ENCODE results near the gene OR10A3.

OR10A3 gene

DNA sequence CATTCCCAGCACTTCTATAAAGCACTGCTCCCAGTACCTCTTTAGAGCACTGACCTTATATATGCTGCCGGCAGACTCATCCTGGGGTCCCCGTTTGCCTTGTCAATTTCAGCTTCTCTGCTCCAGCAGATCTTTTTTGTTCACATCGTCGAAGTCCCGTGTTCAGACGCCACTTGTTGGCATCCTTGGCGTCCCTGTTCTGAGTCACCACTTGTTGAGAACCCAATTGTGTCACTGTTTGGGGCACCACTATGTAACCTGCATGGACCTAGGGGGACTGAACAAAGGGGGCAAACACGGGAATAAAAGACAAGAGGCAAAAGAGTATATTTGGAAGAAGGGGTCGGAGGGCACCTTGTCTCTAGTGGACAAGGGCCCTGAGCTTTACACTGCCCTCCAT is 36.0 kb downstream of the OR10A3 start:
- Histone ChIP-seq H3K4me3 (ENCODE audit: low read length) (no peak overlapping the region), H3K27me3 (replicated peaks; ENCODE audit: insufficient read depth, low read length) (no peaks in the 10 kb centered on the region), H2AFZ (ENCODE audit: low read length) (no peak overlapping the region), H3K9me2 (replicated peaks; ENCODE audit: insufficient read depth, low read length) (no peaks in the 10 kb centered on the region), H4K20me1 (ENCODE audit: insufficient read depth, low read length) (no peaks in the 10 kb centered on the region), H3K9me3 (replicated peaks; ENCODE audit: insufficient read depth, low read length) (no peaks in the 10 kb centered on the region), H3K9ac (ENCODE audit: low read length) (no peak overlapping the region), H3K36me3 (replicated peaks; ENCODE audit: insufficient read depth, low read length) (no peaks in the 10 kb centered on the region), H3K4me2 (ENCODE audit: low read depth, low read length) (no peak overlapping the region), H3F3A (ENCODE audit: insufficient read depth, low read length) (no peaks in the 10 kb centered on the region), H3K4me1 (ENCODE audit: low read length) (no peaks in the 10 kb centered on the region), H3K79me2 (ENCODE audit: low read length) (no peaks in the 10 kb centered on the region), H3K27ac (ENCODE audit: low read length) (no peak overlapping the region)
- DNase-seq = no peak
- TF ChIP-seq EZH2 (optimal IDR thresholded peaks at IDR 0.05; ENCODE audit: low read depth, low read length) = no peak
- TF ChIP-seq, protein P1, sequence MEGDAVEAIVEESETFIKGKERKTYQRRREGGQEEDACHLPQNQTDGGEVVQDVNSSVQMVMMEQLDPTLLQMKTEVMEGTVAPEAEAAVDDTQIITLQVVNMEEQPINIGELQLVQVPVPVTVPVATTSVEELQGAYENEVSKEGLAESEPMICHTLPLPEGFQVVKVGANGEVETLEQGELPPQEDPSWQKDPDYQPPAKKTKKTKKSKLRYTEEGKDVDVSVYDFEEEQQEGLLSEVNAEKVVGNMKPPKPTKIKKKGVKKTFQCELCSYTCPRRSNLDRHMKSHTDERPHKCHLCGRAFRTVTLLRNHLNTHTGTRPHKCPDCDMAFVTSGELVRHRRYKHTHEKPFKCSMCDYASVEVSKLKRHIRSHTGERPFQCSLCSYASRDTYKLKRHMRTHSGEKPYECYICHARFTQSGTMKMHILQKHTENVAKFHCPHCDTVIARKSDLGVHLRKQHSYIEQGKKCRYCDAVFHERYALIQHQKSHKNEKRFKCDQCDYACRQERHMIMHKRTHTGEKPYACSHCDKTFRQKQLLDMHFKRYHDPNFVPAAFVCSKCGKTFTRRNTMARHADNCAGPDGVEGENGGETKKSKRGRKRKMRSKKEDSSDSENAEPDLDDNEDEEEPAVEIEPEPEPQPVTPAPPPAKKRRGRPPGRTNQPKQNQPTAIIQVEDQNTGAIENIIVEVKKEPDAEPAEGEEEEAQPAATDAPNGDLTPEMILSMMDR (IDR thresholded peaks at IDR 0.05; ENCODE audit: low read length) = no peak
- no peak for TF ChIP-seq EZH2phosphoT487 (IDR thresholded peaks at IDR 0.05; ENCODE audit: low read length)

DNA sequence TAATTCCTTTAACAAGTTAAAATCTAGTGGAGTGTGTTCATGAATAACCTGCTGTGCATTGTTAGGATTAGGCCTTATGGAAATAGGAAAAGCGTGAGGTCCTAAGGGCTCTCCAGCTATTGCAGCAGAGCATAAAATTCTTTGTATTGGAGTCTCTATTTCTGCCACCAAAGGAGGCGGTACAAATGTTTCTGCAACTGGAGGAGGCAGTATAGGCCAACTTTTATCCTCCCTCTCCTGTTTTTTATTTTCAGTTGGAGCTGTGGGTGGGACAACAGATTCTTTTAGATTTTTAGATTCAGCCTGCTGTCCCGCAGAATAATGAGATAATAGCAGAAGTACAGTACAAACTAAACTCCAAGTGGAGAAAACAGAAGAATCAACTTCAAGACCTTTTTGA is 36.6 kb downstream of the OR10A3 start:
- H3K27ac ChIP-seq (ENCODE audit: low read length) = no peak overlapping the region
- H3K9ac ChIP-seq (ENCODE audit: low read length) = no peak overlapping the region
- H3F3A ChIP-seq (ENCODE audit: insufficient read depth, low read length) = no peaks in the 10 kb centered on the region
- H3K4me2 ChIP-seq (ENCODE audit: low read depth, low read length) = no peak overlapping the region
- H3K36me3 ChIP-seq (replicated peaks; ENCODE audit: insufficient read depth, low read length) = no peaks in the 10 kb centered on the region
- H4K20me1 ChIP-seq (ENCODE audit: insufficient read depth, low read length) = no peaks in the 10 kb centered on the region
- H3K9me2 ChIP-seq (replicated peaks; ENCODE audit: insufficient read depth, low read length) = no peaks in the 10 kb centered on the region
- no peak overlapping the region for H2AFZ ChIP-seq (ENCODE audit: low read length)
- no peak for DNase-seq
- H3K4me1 ChIP-seq (ENCODE audit: low read length) = no peaks in the 10 kb centered on the region
- TF ChIP-seq EZH2phosphoT487 (IDR thresholded peaks at IDR 0.05; ENCODE audit: low read length) (no peak), EZH2 (optimal IDR thresholded peaks at IDR 0.05; ENCODE audit: low read depth, low read length) (no peak)
- no peak overlapping the region for H3K4me3 ChIP-seq (ENCODE audit: low read length)
- H3K79me2 ChIP-seq (ENCODE audit: low read length) = no peaks in the 10 kb centered on the region
- no peaks in the 10 kb centered on the region for H3K27me3 ChIP-seq (replicated peaks; ENCODE audit: insufficient read depth, low read length)
- H3K9me3 ChIP-seq (replicated peaks; ENCODE audit: insufficient read depth, low read length) = no peaks in the 10 kb centered on the region

DNA sequence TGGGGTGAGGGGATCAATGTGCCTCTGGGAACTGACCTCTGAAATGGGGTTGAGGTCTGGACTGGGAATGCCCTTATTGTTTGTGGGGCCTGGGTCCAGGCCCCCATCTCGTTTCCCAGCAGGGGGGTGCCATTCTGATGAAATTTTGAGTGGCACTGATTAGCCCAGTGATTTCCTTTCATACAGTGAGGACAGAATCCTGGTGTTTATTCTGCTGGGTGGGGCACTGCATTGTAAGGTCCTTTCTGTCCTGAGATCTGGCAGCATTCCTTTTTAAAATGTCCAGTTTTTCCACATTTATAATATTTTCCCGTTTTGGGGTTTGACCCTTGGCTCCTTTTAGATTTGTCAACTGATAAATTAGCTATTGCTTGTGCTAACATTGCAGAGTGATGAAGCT is 37.6 kb downstream of the OR10A3 start:
- Histone ChIP-seq H3F3A (ENCODE audit: insufficient read depth, low read length) (no peaks in the 10 kb centered on the region), H3K9me3 (replicated peaks; ENCODE audit: insufficient read depth, low read length) (no peaks in the 10 kb centered on the region), H3K9ac (ENCODE audit: low read length) (no peak overlapping the region), H3K27me3 (replicated peaks; ENCODE audit: insufficient read depth, low read length) (no peaks in the 10 kb centered on the region), H3K4me3 (ENCODE audit: low read length) (no peak overlapping the region), H3K4me2 (ENCODE audit: low read depth, low read length) (no peak overlapping the region), H4K20me1 (ENCODE audit: insufficient read depth, low read length) (no peaks in the 10 kb centered on the region), H3K9me2 (replicated peaks; ENCODE audit: insufficient read depth, low read length) (no peaks in the 10 kb centered on the region), H3K36me3 (replicated peaks; ENCODE audit: insufficient read depth, low read length) (no peaks in the 10 kb centered on the region), H3K79me2 (ENCODE audit: low read length) (no peaks in the 10 kb centered on the region), H3K4me1 (ENCODE audit: low read length) (no peaks in the 10 kb centered on the region), H2AFZ (ENCODE audit: low read length) (no peak overlapping the region), H3K27ac (ENCODE audit: low read length) (no peak overlapping the region)
- DNase-seq = no peak
- TF ChIP-seq, protein P1 (IDR thresholded peaks at IDR 0.05; ENCODE audit: low read length) = no peak
- TF ChIP-seq EZH2 (optimal IDR thresholded peaks at IDR 0.05; ENCODE audit: low read depth, low read length) (no peak), EZH2phosphoT487 (IDR thresholded peaks at IDR 0.05; ENCODE audit: low read length) (no peak)

DNA sequence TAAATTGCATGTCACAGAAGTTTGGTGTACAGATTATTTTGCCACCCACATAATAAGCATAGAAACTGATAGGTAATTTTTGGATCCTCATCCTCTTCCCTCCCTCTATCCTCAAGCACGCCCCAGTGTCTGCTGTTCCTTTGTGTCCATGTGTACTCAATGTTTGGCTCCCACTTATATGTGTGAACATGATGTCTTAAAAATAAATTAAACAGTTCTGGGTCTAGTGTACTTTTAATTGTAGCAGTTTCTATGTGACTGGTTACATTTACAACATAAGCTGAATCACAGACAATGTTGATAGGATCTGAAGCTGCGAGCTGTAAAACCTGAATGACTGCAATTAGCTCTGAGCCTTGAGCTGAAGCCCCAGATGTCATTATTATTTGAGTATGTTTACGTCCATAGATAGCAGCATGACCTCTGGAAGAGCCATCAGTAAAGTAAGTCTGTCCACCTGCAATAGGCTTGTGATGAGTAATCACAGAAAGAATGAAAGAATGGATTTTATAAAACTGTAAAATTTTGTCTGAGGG is 40.1 kb downstream of the OR10A3 start:
- Histone ChIP-seq H2AFZ (ENCODE audit: low read length) (no peak overlapping the region), H3K79me2 (ENCODE audit: low read length) (no peaks in the 10 kb centered on the region), H3K9ac (ENCODE audit: low read length) (no peak overlapping the region), H3K27me3 (replicated peaks; ENCODE audit: insufficient read depth, low read length) (no peaks in the 10 kb centered on the region), H4K20me1 (ENCODE audit: insufficient read depth, low read length) (no peaks in the 10 kb centered on the region), H3F3A (ENCODE audit: insufficient read depth, low read length) (no peaks in the 10 kb centered on the region), H3K27ac (ENCODE audit: low read length) (no peak overlapping the region), H3K4me1 (ENCODE audit: low read length) (no peaks in the 10 kb centered on the region), H3K4me3 (ENCODE audit: low read length) (no peak overlapping the region), H3K36me3 (replicated peaks; ENCODE audit: insufficient read depth, low read length) (no peaks in the 10 kb centered on the region), H3K9me3 (replicated peaks; ENCODE audit: insufficient read depth, low read length) (no peaks in the 10 kb centered on the region), H3K4me2 (ENCODE audit: low read depth, low read length) (no peak overlapping the region), H3K9me2 (replicated peaks; ENCODE audit: insufficient read depth, low read length) (no peaks in the 10 kb centered on the region)
- no peak for DNase-seq
- TF ChIP-seq, protein P1 (IDR thresholded peaks at IDR 0.05; ENCODE audit: low read length) = no peak
- TF ChIP-seq EZH2phosphoT487 (IDR thresholded peaks at IDR 0.05; ENCODE audit: low read length) (no peak), EZH2 (optimal IDR thresholded peaks at IDR 0.05; ENCODE audit: low read depth, low read length) (no peak)

Measured in MM.1S (cell line).